DND-41 (cell line): ENCODE measurements around the gene DDN.

ENCODE experiments used
- EZH2 ChIP-seq: IDR thresholded peaks from 3 replicates; pipeline ENCODE4 v1.6.1; 2012; ENCODE audit warnings: borderline replicate concordance, low read depth, mild to moderate bottlenecking, moderate library complexity, low read length, inconsistent platforms; ENCODE audit not compliant: severe bottlenecking
- TF ChIP-seq, protein P1 (sequence below): IDR thresholded peaks from 2 replicates; pipeline ENCODE4 v1.5.1; 2012; ENCODE audit warnings: borderline replicate concordance, low read length, moderate library complexity, mild to moderate bottlenecking; ENCODE audit not compliant: poor library complexity, severe bottlenecking; ENCODE audit errors: extremely low read depth

DNA sequence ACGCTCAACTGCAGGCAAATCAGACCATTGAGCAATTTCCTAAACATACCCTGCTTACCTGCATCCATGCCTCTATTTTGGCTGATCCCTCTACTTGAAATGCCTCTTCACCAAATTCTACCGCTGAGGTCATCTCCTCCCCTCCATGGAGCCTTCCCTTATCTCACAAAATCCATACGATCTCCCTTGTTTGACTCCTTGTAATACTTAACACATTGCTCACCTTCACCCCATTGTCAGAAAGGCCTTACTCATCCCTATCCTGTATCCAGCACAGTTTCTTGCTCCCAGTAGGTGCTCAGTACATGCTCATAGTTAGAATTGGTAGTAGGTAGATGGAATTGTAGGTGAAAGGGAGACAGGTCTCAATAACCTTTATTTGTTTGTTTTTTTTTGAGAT lies 5.4 kb downstream of the DDN start:
- TF ChIP-seq, protein P1, sequence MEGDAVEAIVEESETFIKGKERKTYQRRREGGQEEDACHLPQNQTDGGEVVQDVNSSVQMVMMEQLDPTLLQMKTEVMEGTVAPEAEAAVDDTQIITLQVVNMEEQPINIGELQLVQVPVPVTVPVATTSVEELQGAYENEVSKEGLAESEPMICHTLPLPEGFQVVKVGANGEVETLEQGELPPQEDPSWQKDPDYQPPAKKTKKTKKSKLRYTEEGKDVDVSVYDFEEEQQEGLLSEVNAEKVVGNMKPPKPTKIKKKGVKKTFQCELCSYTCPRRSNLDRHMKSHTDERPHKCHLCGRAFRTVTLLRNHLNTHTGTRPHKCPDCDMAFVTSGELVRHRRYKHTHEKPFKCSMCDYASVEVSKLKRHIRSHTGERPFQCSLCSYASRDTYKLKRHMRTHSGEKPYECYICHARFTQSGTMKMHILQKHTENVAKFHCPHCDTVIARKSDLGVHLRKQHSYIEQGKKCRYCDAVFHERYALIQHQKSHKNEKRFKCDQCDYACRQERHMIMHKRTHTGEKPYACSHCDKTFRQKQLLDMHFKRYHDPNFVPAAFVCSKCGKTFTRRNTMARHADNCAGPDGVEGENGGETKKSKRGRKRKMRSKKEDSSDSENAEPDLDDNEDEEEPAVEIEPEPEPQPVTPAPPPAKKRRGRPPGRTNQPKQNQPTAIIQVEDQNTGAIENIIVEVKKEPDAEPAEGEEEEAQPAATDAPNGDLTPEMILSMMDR = no peak
- no peak for TF ChIP-seq EZH2
